HCT116 (cell line): Measurements from ENCODE around the gene PPP1R12B. TPM values are rescaled to one million over a fixed set of nuclear protein-coding genes. Genes with fewer than 3 reads are reported as not detected.

ENCODE experiments used
- ATAC-seq: fragments of 200-7000 bp; cut with Tn5 transposase; 2 replicates; pipeline ENCODE4 v1.9.1; 2020; ENCODE audit warnings: mild to moderate bottlenecking, moderate library complexity
- BruUV-seq: library from RNA; stranded (reverse); fragments of 400-500 nt; replicated peaks from 2 replicates; lab custom pipeline; 2021; lab: Mats Ljungman, UMichigan
- CTCF ChIA-PET: fragments of 300-600 bp; sonication (Branson Sonifier 250); formaldehyde crosslinking; loops from one replicate; lab custom pipeline; 2021; ENCODE audit warnings: antibody characterized with exemption; lab: Charles Lee
- POLR2A ChIA-PET: fragments of 300-600, 350-600 bp; sonication (Branson Sonifier 250); formaldehyde crosslinking; loops from one replicate; lab custom pipeline; 2021; ENCODE audit warnings: antibody characterized with exemption; lab: Charles Lee
- RAD21 ChIA-PET, 2 experiments: fragments of 300-600 bp; sonication (Branson Sonifier 250); formaldehyde crosslinking; loops; one replicate each; lab custom pipeline; 2023; ENCODE audit warnings: low total read pairs in 2 of 2; ENCODE audit not compliant: uncharacterized antibody in 2 of 2, unreplicated experiment in 2 of 2, low non-redundant PET in 1 of 2; lab: Charles Lee
- DNase-seq: peaks from one replicate; pipeline ENCODE4 v3.0.0-alpha.2; 2010; ENCODE audit warnings: low read depth, low spot score
- H2AFZ ChIP-seq: fragments of 200-600 bp; shearing (Covaris generic), sonication (generic); 2 replicates; pipeline ENCODE4 v1.6.1; 2017; ENCODE audit warnings: low read depth, mixed run types, mixed read lengths, antibody characterized with exemption, low read length; ENCODE audit not compliant: poor library complexity, severe bottlenecking
- H3K27ac ChIP-seq: 2 replicates; pipeline ENCODE4 v1.5.1; 2012; ENCODE audit warnings: low read depth, low read length
- H3K27me3 ChIP-seq: fragments of 200-600 bp; sonication (generic); 2 replicates; pipeline ENCODE4 v1.6.1; 2016; ENCODE audit warnings: mixed run types, low read length, mixed read lengths; ENCODE audit not compliant: insufficient read depth
- H3K36me3 ChIP-seq, 2 experiments: fragments of 200-500 bp in 1 of 2; fragments of 200-600 bp in 1 of 2; sonication (Bioruptor generic) in 1 of 2; sonication (generic) in 1 of 2; 2 replicates each; pipeline versions ENCODE4 v1.5.1 to v1.6.1; 2014 to 2016; ENCODE audit warnings: low read length in 2 of 2, inconsistent platforms in 1 of 2, mixed read lengths in 1 of 2, mixed run types in 1 of 2; ENCODE audit not compliant: insufficient read depth in 2 of 2, control insufficient read depth in 1 of 2
- H3K4me1 ChIP-seq, 2 experiments: fragments of 200-600 bp in 1 of 2; sonication (generic) in 1 of 2; 2 replicates each; pipeline versions ENCODE4 v1.5.1 to v1.6.1; 2012 to 2017; ENCODE audit warnings: low read length in 2 of 2, inconsistent platforms in 1 of 2, mild to moderate bottlenecking in 1 of 2, mixed read lengths in 1 of 2, mixed run types in 1 of 2, moderate library complexity in 1 of 2; ENCODE audit not compliant: insufficient read depth in 2 of 2, control insufficient read depth in 1 of 2
- H3K4me2 ChIP-seq: fragments of 200-600 bp; sonication (generic); 2 replicates; pipeline ENCODE4 v1.6.1; 2017; ENCODE audit warnings: mixed run types, low read length, mixed read lengths
- H3K4me3 ChIP-seq, 2 experiments: fragments of 200-600 bp in 1 of 2; sonication (generic) in 1 of 2; replicated peaks in 1 of 2; 2 replicates each; pipeline ENCODE4 v1.5.1; 2011 to 2016; ENCODE audit warnings: low read length in 2 of 2, control low read depth in 1 of 2, low read depth in 1 of 2, mild to moderate bottlenecking in 1 of 2, mixed read lengths in 1 of 2, mixed run types in 1 of 2
- H3K79me2 ChIP-seq: fragments of 200-600 bp; sonication (generic); 2 replicates; pipeline ENCODE4 v1.6.1; 2017; ENCODE audit warnings: mild to moderate bottlenecking, mixed run types, low read length, moderate library complexity, mixed read lengths; ENCODE audit not compliant: insufficient read depth
- H3K9ac ChIP-seq: fragments of 200-600 bp; sonication (generic); 2 replicates; pipeline ENCODE4 v1.6.1; 2016; ENCODE audit warnings: low read length, mixed read lengths
- H3K9me2 ChIP-seq: fragments of 200-600 bp; sonication (generic), shearing (Covaris generic); 2 replicates; pipeline ENCODE4 v1.6.1; 2017; ENCODE audit warnings: mixed run types, mild to moderate bottlenecking, moderate library complexity; ENCODE audit not compliant: insufficient read depth
- H3K9me3 ChIP-seq, 2 experiments: fragments of 200-500 bp in 1 of 2; fragments of 200-600 bp in 1 of 2; sonication (Bioruptor generic) in 1 of 2; sonication (generic) in 1 of 2; 2 replicates each; pipeline ENCODE4 v1.6.1; 2014 to 2017; ENCODE audit warnings: low read length in 2 of 2, mixed read lengths in 2 of 2, inconsistent platforms in 1 of 2, low read depth in 1 of 2, mild to moderate bottlenecking in 1 of 2, mixed run types in 1 of 2, moderate library complexity in 1 of 2; ENCODE audit not compliant: control insufficient read depth in 1 of 2, insufficient read depth in 1 of 2
- H4K20me1 ChIP-seq: fragments of 200-600 bp; sonication (generic), shearing (Covaris generic); 2 replicates; pipeline ENCODE4 v1.6.1; 2017; ENCODE audit warnings: mixed run types, mild to moderate bottlenecking, moderate library complexity; ENCODE audit not compliant: insufficient read depth
- ATF3 ChIP-seq: IDR thresholded peaks from 2 replicates; pipeline ENCODE4 v1.6.1; 2012
- CBX3 ChIP-seq: IDR thresholded peaks from 2 replicates; pipeline ENCODE4 v1.6.1; 2012; ENCODE audit warnings: low read depth
- CEBPB ChIP-seq: IDR thresholded peaks from 2 replicates; pipeline ENCODE4 v1.6.1; 2012; ENCODE audit warnings: low read depth
- EGR1 ChIP-seq: IDR thresholded peaks from 2 replicates; pipeline ENCODE4 v1.6.1; 2012; ENCODE audit warnings: low read depth
- ELF1 ChIP-seq: IDR thresholded peaks from 2 replicates; pipeline ENCODE4 v1.6.1; 2012; ENCODE audit warnings: low read depth, borderline replicate concordance
- EZH2 ChIP-seq: fragments of 200-600 bp; sonication (generic); IDR thresholded peaks from 2 replicates; pipeline ENCODE4 v1.6.1; 2017; ENCODE audit warnings: antibody characterized with exemption, mixed run types
- EZH2phosphoT487 ChIP-seq: fragments of 200-600 bp; IDR thresholded peaks from 2 replicates; pipeline ENCODE4 v1.6.1; 2018; ENCODE audit warnings: antibody characterized with exemption, borderline replicate concordance
- FOSL1 ChIP-seq: IDR thresholded peaks from 2 replicates; pipeline ENCODE4 v1.6.1; 2012; ENCODE audit warnings: low read depth
- MAX ChIP-seq: IDR thresholded peaks from 2 replicates; pipeline ENCODE4 v1.6.1; 2012
- POLR2A ChIP-seq: IDR thresholded peaks from 2 replicates; pipeline ENCODE4 v1.7.0; 2011; ENCODE audit warnings: borderline replicate concordance; ENCODE audit not compliant: insufficient read depth, insufficient read length; ENCODE audit errors: extremely low read depth
- RAD21 ChIP-seq: IDR thresholded peaks from 2 replicates; pipeline ENCODE4 v1.6.1; 2012; ENCODE audit warnings: low read depth, mild to moderate bottlenecking
- REST ChIP-seq: IDR thresholded peaks from 2 replicates; pipeline ENCODE4 v1.6.1; 2012; ENCODE audit warnings: low read depth
- SP1 ChIP-seq: IDR thresholded peaks from 2 replicates; pipeline ENCODE4 v1.6.1; 2012; ENCODE audit warnings: low read depth
- SRF ChIP-seq: IDR thresholded peaks from 2 replicates; pipeline ENCODE4 v1.6.1; 2012; ENCODE audit warnings: low read depth
- TCF7L2 ChIP-seq: IDR thresholded peaks from 2 replicates; pipeline ENCODE4 v1.7.0; 2011; ENCODE audit warnings: borderline replicate concordance, inconsistent platforms; ENCODE audit not compliant: insufficient read depth, insufficient read length; ENCODE audit errors: extremely low read depth
- YY1 ChIP-seq: IDR thresholded peaks from 2 replicates; pipeline ENCODE4 v1.6.1; 2011; ENCODE audit warnings: low read length, low read depth, moderate library complexity, mild to moderate bottlenecking; ENCODE audit not compliant: insufficient replicate concordance; ENCODE audit errors: extremely low read depth
- ZFX ChIP-seq: fragments of 450-650 bp; IDR thresholded peaks from 2 replicates; pipeline ENCODE4 v1.6.1; 2017
- ZNF274 ChIP-seq: fragments of 200-500 bp; sonication (Bioruptor generic); IDR thresholded peaks from 2 replicates; pipeline ENCODE4 v1.6.1; 2014; ENCODE audit warnings: mild to moderate bottlenecking, low read depth, low read length, inconsistent platforms
- intact Hi-C: fragments of 100-400 bp; cut with micrococcal nuclease; formaldehyde crosslinking; loops from 2 replicates; pipeline ENCODE4 v1.10.0; 2022
- total RNA-seq: library from RNA; stranded (reverse); gene quantifications from one replicate; pipeline ENCODE4 v1.2.1, GENCODE V29; 2021; ENCODE audit not compliant: unreplicated experiment
- TF ChIP-seq, protein P1 (sequence below), 3 experiments: fragments of 200-600 bp in 1 of 3; sonication (generic) in 1 of 3; IDR thresholded peaks in 2 of 3; conservative IDR thresholded peaks in 1 of 3; 2 replicates each; pipeline ENCODE4 v1.5.1; 2012 to 2017; ENCODE audit warnings: low read depth in 2 of 3, low read length in 2 of 3, antibody characterized with exemption in 1 of 3, borderline replicate concordance in 1 of 3, control low read depth in 1 of 3, mild to moderate bottlenecking in 1 of 3, mixed read lengths in 1 of 3, mixed run types in 1 of 3, moderate library complexity in 1 of 3; ENCODE audit not compliant: insufficient read depth in 1 of 3
- TF ChIP-seq, protein P2 (sequence below): IDR thresholded peaks from 2 replicates; pipeline ENCODE4 v1.6.1; 2011; ENCODE audit warnings: mild to moderate bottlenecking, low read length, moderate library complexity; ENCODE audit not compliant: insufficient replicate concordance; ENCODE audit errors: extremely low read depth

The PPP1R12B gene
- total RNA-seq, 1 experiment from 2014 or later = 14.3 TPM

- H3K9me2 ChIP-seq = no peaks in the 10 kb centered on the region
- POLR2A ChIA-PET = no interaction called here
- H3K9ac ChIP-seq = no peak overlapping the region
- CTCF ChIA-PET = interaction anchor here (0.6 to 1.3 kb wide), 2 partner anchors 95 to 123 kb away, joined by 3 to 4 read pairs; no protein-coding TSS in a partner anchor
- no peaks in the 10 kb centered on the region for H3K9me3 ChIP-seq
- H2AFZ ChIP-seq = no peak overlapping the region
- no peak overlapping the region for H3K4me3 ChIP-seq
- H4K20me1 ChIP-seq = no peaks in the 10 kb centered on the region
- DNase-seq (no peak), ATAC-seq (no peak)
- H3K4me1 ChIP-seq = peaks cover 0 to 18% of the 10 kb centered on the region in 2 experiments; a peak in 2 of 4 replicates
- RAD21 ChIA-PET = no interaction called here
- peak overlapping the region; percentile 4; the same call in 1 of the 2 replicates for H3K27ac ChIP-seq
- no peaks in the 10 kb centered on the region for H3K36me3 ChIP-seq
- H3K27me3 ChIP-seq = no peaks in the 10 kb centered on the region
- intact Hi-C loops = loop anchor here (10.0 kb wide), 1 partner anchor 440 kb away; no protein-coding TSS in a partner anchor
- no TSS peak for BruUV-seq
- H3K4me2 ChIP-seq = peak overlapping the region; percentile 4; the same call in 1 of the 2 replicates
- H3K79me2 ChIP-seq = no peaks in the 10 kb centered on the region
- TF ChIP-seq CEBPB (no peak), MAX (no peak), RAD21 (no peak), SP1 (no peak), ZNF274 (no peak), EZH2 (no peak), YY1 (no peak), REST (no peak), CBX3 (no peak), POLR2A (no peak), EZH2phosphoT487 (no peak), ZFX (no peak), ELF1 (no peak), TCF7L2 (no peak), EGR1 (no peak), SRF (no peak), FOSL1 (no peak), ATF3 (no peak)
- TF ChIP-seq, protein P1, sequence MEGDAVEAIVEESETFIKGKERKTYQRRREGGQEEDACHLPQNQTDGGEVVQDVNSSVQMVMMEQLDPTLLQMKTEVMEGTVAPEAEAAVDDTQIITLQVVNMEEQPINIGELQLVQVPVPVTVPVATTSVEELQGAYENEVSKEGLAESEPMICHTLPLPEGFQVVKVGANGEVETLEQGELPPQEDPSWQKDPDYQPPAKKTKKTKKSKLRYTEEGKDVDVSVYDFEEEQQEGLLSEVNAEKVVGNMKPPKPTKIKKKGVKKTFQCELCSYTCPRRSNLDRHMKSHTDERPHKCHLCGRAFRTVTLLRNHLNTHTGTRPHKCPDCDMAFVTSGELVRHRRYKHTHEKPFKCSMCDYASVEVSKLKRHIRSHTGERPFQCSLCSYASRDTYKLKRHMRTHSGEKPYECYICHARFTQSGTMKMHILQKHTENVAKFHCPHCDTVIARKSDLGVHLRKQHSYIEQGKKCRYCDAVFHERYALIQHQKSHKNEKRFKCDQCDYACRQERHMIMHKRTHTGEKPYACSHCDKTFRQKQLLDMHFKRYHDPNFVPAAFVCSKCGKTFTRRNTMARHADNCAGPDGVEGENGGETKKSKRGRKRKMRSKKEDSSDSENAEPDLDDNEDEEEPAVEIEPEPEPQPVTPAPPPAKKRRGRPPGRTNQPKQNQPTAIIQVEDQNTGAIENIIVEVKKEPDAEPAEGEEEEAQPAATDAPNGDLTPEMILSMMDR (IDR thresholded peaks at IDR 0.05 in 2 of 3, conservative IDR thresholded peaks at IDR 0.05 in 1 of 3; ENCODE audit: borderline replicate concordance in 1 of 3, insufficient read depth in 1 of 3, low read depth in 2 of 3, low read length in 2 of 3) = no peak
- TF ChIP-seq, protein P2, sequence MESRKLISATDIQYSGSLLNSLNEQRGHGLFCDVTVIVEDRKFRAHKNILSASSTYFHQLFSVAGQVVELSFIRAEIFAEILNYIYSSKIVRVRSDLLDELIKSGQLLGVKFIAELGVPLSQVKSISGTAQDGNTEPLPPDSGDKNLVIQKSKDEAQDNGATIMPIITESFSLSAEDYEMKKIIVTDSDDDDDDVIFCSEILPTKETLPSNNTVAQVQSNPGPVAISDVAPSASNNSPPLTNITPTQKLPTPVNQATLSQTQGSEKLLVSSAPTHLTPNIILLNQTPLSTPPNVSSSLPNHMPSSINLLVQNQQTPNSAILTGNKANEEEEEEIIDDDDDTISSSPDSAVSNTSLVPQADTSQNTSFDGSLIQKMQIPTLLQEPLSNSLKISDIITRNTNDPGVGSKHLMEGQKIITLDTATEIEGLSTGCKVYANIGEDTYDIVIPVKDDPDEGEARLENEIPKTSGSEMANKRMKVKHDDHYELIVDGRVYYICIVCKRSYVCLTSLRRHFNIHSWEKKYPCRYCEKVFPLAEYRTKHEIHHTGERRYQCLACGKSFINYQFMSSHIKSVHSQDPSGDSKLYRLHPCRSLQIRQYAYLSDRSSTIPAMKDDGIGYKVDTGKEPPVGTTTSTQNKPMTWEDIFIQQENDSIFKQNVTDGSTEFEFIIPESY = no peak
Observed at GRCh38 chr1:202624781-202625108, 276.2 kb downstream of the PPP1R12B start.
